Measurements from ENCODE around the gene SMIM23.

The SMIM23 gene

GRCh38 chr5:171785517-171785916 is at the start of gene SMIM23:
Gene SMIM23 (plus strand): TSS chr5:171785817. CDS start chr5:171785872, 55 bp downstream.
- intact Hi-C loops (cut with DNase I) = no loop called here
- DNase-seq = no peak

- intact Hi-C loops (cut with DNase I) = no loop called here
- no peak for DNase-seq
Measured at GRCh38 chr5:171736976-171737891, 48.4 kb upstream of the SMIM23 start.

- no peak for DNase-seq
- intact Hi-C loops (cut with DNase I) = no loop called here
Measured at GRCh38 chr5:171738501-171738900, 47.1 kb upstream of the SMIM23 start.

- intact Hi-C loops (cut with DNase I) = no loop called here
- no peak for DNase-seq
Measured at GRCh38 chr5:171739271-171739670, 46.3 kb upstream of the SMIM23 start.

GRCh38 chr5:171743436-171744076 is 42.1 kb upstream of the SMIM23 start:
- intact Hi-C loops (cut with DNase I) = no loop called here
- no peak for DNase-seq

- intact Hi-C loops (cut with DNase I) = no loop called here
Measured at GRCh38 chr5:171744264-171744663, 41.4 kb upstream of the SMIM23 start.

GRCh38 chr5:171744882-171745281 is 40.7 kb upstream of the SMIM23 start:
- intact Hi-C loops (cut with DNase I) = no loop called here
- no peak for DNase-seq

More at GRCh38 chr5:171744264-171744663, 41.4 kb upstream of the SMIM23 start:
- DNase-seq = no peak

- intact Hi-C loops (cut with DNase I) = no loop called here
Measured at GRCh38 chr5:171745602-171746001, 40.0 kb upstream of the SMIM23 start.

GRCh38 chr5:171747061-171747859 is 38.4 kb upstream of the SMIM23 start:
- intact Hi-C loops (cut with DNase I) = no loop called here
- no peak for DNase-seq

More at GRCh38 chr5:171745602-171746001, 40.0 kb upstream of the SMIM23 start:
- no peak for DNase-seq

- intact Hi-C loops (cut with DNase I) = no loop called here
- DNase-seq = no peak
Measured at GRCh38 chr5:171748720-171749119, 36.9 kb upstream of the SMIM23 start.

GRCh38 chr5:171749365-171749764 is 36.3 kb upstream of the SMIM23 start:
- intact Hi-C loops (cut with DNase I) = no loop called here
- DNase-seq = no peak

GRCh38 chr5:171750311-171750788 is 35.3 kb upstream of the SMIM23 start:
- peak in 8 of 42 donors; percentile 11 to 47 (median 19) for DNase-seq
- intact Hi-C loops (cut with DNase I) = no loop called here

- DNase-seq = no peak
- intact Hi-C loops (cut with DNase I) = no loop called here
Measured at GRCh38 chr5:171755354-171755821, 30.2 kb upstream of the SMIM23 start.

- no peak for DNase-seq
- intact Hi-C loops (cut with DNase I) = no loop called here
Measured at GRCh38 chr5:171757853-171758535, 27.6 kb upstream of the SMIM23 start.

- intact Hi-C loops (cut with DNase I) = no loop called here
- no peak for DNase-seq
Measured at GRCh38 chr5:171759777-171760176, 25.8 kb upstream of the SMIM23 start.

GRCh38 chr5:171762021-171762608 is 23.5 kb upstream of the SMIM23 start:
- no peak for DNase-seq
- intact Hi-C loops (cut with DNase I) = no loop called here

GRCh38 chr5:171762903-171763302 is 22.7 kb upstream of the SMIM23 start:
- DNase-seq = no peak
- intact Hi-C loops (cut with DNase I) = no loop called here

- intact Hi-C loops (cut with DNase I) = no loop called here
Measured at GRCh38 chr5:171764265-171764664, 21.4 kb upstream of the SMIM23 start.

More at GRCh38 chr5:171764265-171764664, 21.4 kb upstream of the SMIM23 start:
- no peak for DNase-seq

All from head of caudate nucleus (tissue), 42 donors.